ENCODE measurements around the gene TIMP3. TPM values are rescaled to one million over a fixed set of nuclear protein-coding genes. Genes with fewer than 3 reads are reported as not detected.

Gene TIMP3
- total and polyA plus RNA-seq, 2 donors (not counting 1 experiment from before 2014, with no cell fraction given): 242 to 375 TPM

DNA sequence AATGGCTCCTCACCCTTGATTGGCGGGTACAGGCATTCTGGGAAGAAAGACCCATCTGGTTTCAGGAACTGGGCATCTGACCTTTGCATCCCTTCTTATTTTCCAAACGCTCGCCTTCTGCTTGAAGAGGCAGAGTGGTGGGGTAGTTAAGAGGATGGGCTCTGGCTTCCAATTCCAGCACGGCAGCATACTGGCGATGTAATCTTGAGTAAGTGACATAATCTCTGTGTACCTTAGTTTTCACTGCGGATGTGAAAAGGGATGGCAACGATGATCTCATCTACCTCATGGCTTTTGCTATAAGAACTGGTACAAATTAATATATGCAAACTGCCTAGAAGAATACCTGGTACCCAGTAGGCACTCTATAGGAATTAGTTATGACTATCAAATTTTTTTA is 10.0 kb upstream of the TIMP3 start:
- TF ChIP-seq EZH2 (IDR thresholded peaks at IDR 0.05; ENCODE audit: low read length, missing control alignments) (no peak), CTCF (conservative IDR thresholded peaks at IDR 0.05 in 1 of 2, IDR thresholded peaks at IDR 0.05 in 1 of 2; ENCODE audit: low read depth in 1 of 2, low read length in 2 of 2) (no peak)
- Histone ChIP-seq H2AFZ (ENCODE audit: low read length) (no peak overlapping the region), H3K79me2 (ENCODE audit: control insufficient read depth, insufficient read depth, low read length) (no peaks in the 10 kb centered on the region), H3K4me1 (ENCODE audit: control insufficient read depth, extremely low read depth, insufficient read depth, low read length) (peaks cover under 1% of the 10 kb centered on the region), H3K27ac (ENCODE audit: insufficient read depth, low read length) (no peak overlapping the region), H3K27me3 (ENCODE audit: control insufficient read depth, insufficient read depth, low read length) (no peaks in the 10 kb centered on the region), H3K9ac (ENCODE audit: insufficient read depth, low read length) (no peak overlapping the region), H3K4me3 (replicated peaks in 1 of 4; ENCODE audit: control extremely low read depth in 1 of 4, insufficient read depth in 1 of 4, low read depth in 3 of 4, low read length in 4 of 4) (no peak overlapping the region), H3K4me2 (ENCODE audit: extremely low read depth, insufficient read depth, low read length) (no peak overlapping the region), H3K9me3 (ENCODE audit: control insufficient read depth, insufficient read depth, low read depth, low read length) (no peaks in the 10 kb centered on the region), H3K36me3 (ENCODE audit: control insufficient read depth, insufficient read depth, low read length) (no peaks in the 10 kb centered on the region), H4K20me1 (ENCODE audit: control insufficient read depth, extremely low read depth, insufficient read depth, low read length) (no peaks in the 10 kb centered on the region)
- no peak for DNase-seq (ENCODE audit: low read depth in 2 of 2)

- DNase-seq (ENCODE audit: low read depth in 2 of 2): peak in 1 of 2 donors; percentile 27
- H3K4me1 ChIP-seq (ENCODE audit: control insufficient read depth, extremely low read depth, insufficient read depth, low read length): peaks cover 5% of the 10 kb centered on the region
- no peaks in the 10 kb centered on the region for H3K36me3 ChIP-seq (ENCODE audit: control insufficient read depth, insufficient read depth, low read length)
- no peak overlapping the region for H3K27ac ChIP-seq (ENCODE audit: insufficient read depth, low read length)
- no peak overlapping the region for H2AFZ ChIP-seq (ENCODE audit: low read length)
- H3K79me2 ChIP-seq (ENCODE audit: control insufficient read depth, insufficient read depth, low read length): no peaks in the 10 kb centered on the region
- no peak overlapping the region for H3K9ac ChIP-seq (ENCODE audit: insufficient read depth, low read length)
- no peak for TF ChIP-seq CTCF (conservative IDR thresholded peaks at IDR 0.05 in 1 of 2, IDR thresholded peaks at IDR 0.05 in 1 of 2; ENCODE audit: low read depth in 1 of 2, low read length in 2 of 2)
- no peak for TF ChIP-seq EZH2 (IDR thresholded peaks at IDR 0.05; ENCODE audit: low read length, missing control alignments)
- no peak overlapping the region for H3K4me2 ChIP-seq (ENCODE audit: extremely low read depth, insufficient read depth, low read length)
- H3K9me3 ChIP-seq (ENCODE audit: control insufficient read depth, insufficient read depth, low read depth, low read length): no peaks in the 10 kb centered on the region
- H4K20me1 ChIP-seq (ENCODE audit: control insufficient read depth, extremely low read depth, insufficient read depth, low read length): no peaks in the 10 kb centered on the region
- no peak overlapping the region for H3K4me3 ChIP-seq (replicated peaks in 1 of 4; ENCODE audit: control extremely low read depth in 1 of 4, insufficient read depth in 1 of 4, low read depth in 3 of 4, low read length in 4 of 4)
- H3K27me3 ChIP-seq (ENCODE audit: control insufficient read depth, insufficient read depth, low read length): no peaks in the 10 kb centered on the region
These were observed 7.9 kb upstream of the TIMP3 start for GRCh38 chr22:32793589-32793988.

GRCh38 chr22:32794449-32795213 is 6.9 kb upstream of the TIMP3 start:
- Histone ChIP-seq H4K20me1 (ENCODE audit: control insufficient read depth, extremely low read depth, insufficient read depth, low read length) (no peaks in the 10 kb centered on the region), H3K36me3 (ENCODE audit: control insufficient read depth, insufficient read depth, low read length) (no peaks in the 10 kb centered on the region), H3K4me3 (replicated peaks in 1 of 4; ENCODE audit: control extremely low read depth in 1 of 4, insufficient read depth in 1 of 4, low read depth in 3 of 4, low read length in 4 of 4) (no peak overlapping the region), H2AFZ (ENCODE audit: low read length) (no peak overlapping the region), H3K27ac (ENCODE audit: insufficient read depth, low read length) (no peak overlapping the region), H3K27me3 (ENCODE audit: control insufficient read depth, insufficient read depth, low read length) (no peaks in the 10 kb centered on the region), H3K4me2 (ENCODE audit: extremely low read depth, insufficient read depth, low read length) (no peak overlapping the region), H3K9me3 (ENCODE audit: control insufficient read depth, insufficient read depth, low read depth, low read length) (no peaks in the 10 kb centered on the region), H3K4me1 (ENCODE audit: control insufficient read depth, extremely low read depth, insufficient read depth, low read length) (peaks cover 5% of the 10 kb centered on the region), H3K9ac (ENCODE audit: insufficient read depth, low read length) (no peak overlapping the region), H3K79me2 (ENCODE audit: control insufficient read depth, insufficient read depth, low read length) (no peaks in the 10 kb centered on the region)
- DNase-seq (ENCODE audit: low read depth in 2 of 2): peak; percentile 18 to 50
- no peak for TF ChIP-seq EZH2 (IDR thresholded peaks at IDR 0.05; ENCODE audit: low read length, missing control alignments)
